Activated CD4-positive, alpha-beta T cell treated with anti-CD3 and anti-CD28 coated beads for 36 hours (primary cell): ENCODE results near the gene NCAM1. TPM values are rescaled to one million over a fixed set of nuclear protein-coding genes. Genes with fewer than 3 reads are reported as not detected.

Source experiments
- ATAC-seq: fragments of 200-7000 bp; cut with Tn5 transposase; one replicate; pipeline ENCODE4 v1.10.0; 2021; ENCODE audit warnings: mild to moderate bottlenecking, moderate library complexity
- CTCF ChIA-PET: fragments of 350-600 bp; sonication (Branson Sonifier 250); formaldehyde crosslinking; loops from one replicate; lab custom pipeline; 2021; ENCODE audit warnings: antibody characterized with exemption; lab: Charles Lee
- POLR2A ChIA-PET: fragments of 350-600 bp; sonication (Branson Sonifier 250); formaldehyde crosslinking; loops from one replicate; lab custom pipeline; 2021; ENCODE audit warnings: antibody characterized with exemption, inconsistent platforms; lab: Charles Lee
- DNase-seq: peaks from one replicate; pipeline ENCODE4 v3.0.0-alpha.2; 2020
- H3K27ac Mint-ChIP-seq: one replicate; pipeline ENCODE4 v1.8.0; 2021; ENCODE audit warnings: mixed read lengths
- H3K27me3 Mint-ChIP-seq: one replicate; pipeline ENCODE4 v1.8.0; 2021; ENCODE audit warnings: mixed read lengths
- H3K36me3 Mint-ChIP-seq: one replicate; pipeline ENCODE4 v1.8.0; 2021; ENCODE audit warnings: low read depth, mixed read lengths
- H3K4me1 Mint-ChIP-seq: one replicate; pipeline ENCODE4 v1.8.0; 2021; ENCODE audit warnings: mixed read lengths
- H3K4me3 Mint-ChIP-seq: one replicate; pipeline ENCODE4 v1.8.0; 2021; ENCODE audit warnings: mild to moderate bottlenecking, moderate library complexity, mixed read lengths
- H3K9me3 Mint-ChIP-seq: one replicate; pipeline ENCODE4 v1.8.0; 2021; ENCODE audit warnings: low read depth, mixed read lengths
- intact Hi-C, 2 experiments: fragments of 100-400 bp; cut with DNase I in 1 of 2; cut with micrococcal nuclease in 1 of 2; formaldehyde crosslinking; loops; one replicate each; pipeline versions ENCODE4 v1.14.2 to v1.15.1; 2022 to 2024; cut with DNase I, micrococcal nuclease
- total RNA-seq, 2 experiments: library from RNA; stranded (reverse); gene quantifications; one replicate each; pipeline ENCODE4 v1.2.3, GENCODE V29; 2021

The NCAM1 gene
- total RNA-seq, 2 experiments from 2014 or later: 0.09 to 0.14 TPM

- DNase-seq (no peak), ATAC-seq (no peak)
- ChIA-PET POLR2A (no interaction called here), CTCF (no interaction called here)
- no peak overlapping the region for H3K4me3 Mint-ChIP-seq
- no peaks in the 10 kb centered on the region for H3K9me3 Mint-ChIP-seq
- H3K27ac Mint-ChIP-seq: no peak overlapping the region
- intact Hi-C loops: loop anchor here in 1 of 2 experiments (10.0 kb wide), 1 partner anchor 165 kb away; no protein-coding TSS in a partner anchor
- no peaks in the 10 kb centered on the region for H3K4me1 Mint-ChIP-seq
- peaks cover 4% of the 10 kb centered on the region for H3K27me3 Mint-ChIP-seq
- no peaks in the 10 kb centered on the region for H3K36me3 Mint-ChIP-seq
Measured at GRCh38 chr11:113119966-113120736, 158.9 kb downstream of the NCAM1 start.

- Mint-ChIP-seq H3K4me1 (no peaks in the 10 kb centered on the region), H3K27ac (no peak overlapping the region), H3K9me3 (no peaks in the 10 kb centered on the region), H3K27me3 (peaks cover 4% of the 10 kb centered on the region), H3K36me3 (no peaks in the 10 kb centered on the region), H3K4me3 (no peak overlapping the region)
- ChIA-PET CTCF (no interaction called here), POLR2A (no interaction called here)
- ATAC-seq (no peak), DNase-seq (no peak)
- intact Hi-C loops: no loop called here
Measured at GRCh38 chr11:113121746-113122145, 160.5 kb downstream of the NCAM1 start.

- ATAC-seq: no peak
- intact Hi-C loops: no loop called here
- Mint-ChIP-seq H3K9me3 (no peaks in the 10 kb centered on the region), H3K27ac (no peak overlapping the region), H3K36me3 (no peaks in the 10 kb centered on the region), H3K4me3 (no peak overlapping the region), H3K27me3 (peaks cover 2% of the 10 kb centered on the region), H3K4me1 (no peaks in the 10 kb centered on the region)
- POLR2A ChIA-PET: no interaction called here
- CTCF ChIA-PET: interaction anchor here (0.6 to 1.2 kb wide), 2 partner anchors 9 to 824 kb away, joined by 3 to 5 read pairs; no protein-coding TSS in a partner anchor
- no peak for DNase-seq
Measured at GRCh38 chr11:113124006-113124405, 162.8 kb downstream of the NCAM1 start.

DNA sequence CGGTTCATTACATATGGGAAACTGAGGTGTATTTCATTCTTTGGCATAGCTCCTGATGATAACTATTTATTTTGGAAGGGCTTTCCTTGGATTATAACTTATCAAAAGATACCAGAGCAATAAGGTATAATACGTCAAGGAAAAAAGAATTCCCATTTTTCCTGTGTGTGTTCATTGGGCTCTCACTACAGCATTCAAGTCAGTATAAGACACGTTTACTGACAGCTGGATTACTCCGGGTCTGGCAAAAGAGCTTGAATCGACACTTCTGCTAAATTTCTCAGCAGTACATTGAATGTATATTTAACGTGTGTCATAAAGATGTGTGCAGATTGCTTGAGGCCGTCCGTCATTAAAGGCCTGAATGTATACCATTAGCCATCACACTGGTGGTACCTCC is 163.4 kb downstream of the NCAM1 start:
- Mint-ChIP-seq H3K9me3 (no peaks in the 10 kb centered on the region), H3K36me3 (no peaks in the 10 kb centered on the region), H3K4me3 (no peak overlapping the region), H3K4me1 (no peaks in the 10 kb centered on the region), H3K27ac (no peak overlapping the region), H3K27me3 (peaks cover 2% of the 10 kb centered on the region)
- ATAC-seq (no peak), DNase-seq (no peak)
- ChIA-PET POLR2A (no interaction called here), CTCF (interaction anchor here (0.6 to 1.2 kb wide), 2 partner anchors 10 to 825 kb away, joined by 3 to 5 read pairs; no protein-coding TSS in a partner anchor)
- intact Hi-C loops: no loop called here

GRCh38 chr11:113129261-113129992 is 168.2 kb downstream of the NCAM1 start:
- ChIA-PET CTCF (interaction anchor here (0.6 kb wide), 1 partner anchor 542 kb away, joined by 3 read pairs; no protein-coding TSS in a partner anchor), POLR2A (no interaction called here)
- H3K36me3 Mint-ChIP-seq: no peaks in the 10 kb centered on the region
- no peaks in the 10 kb centered on the region for H3K4me1 Mint-ChIP-seq
- H3K27ac Mint-ChIP-seq: no peak overlapping the region
- no peaks in the 10 kb centered on the region for H3K9me3 Mint-ChIP-seq
- ATAC-seq: no peak
- intact Hi-C loops: no loop called here
- DNase-seq: no peak
- H3K4me3 Mint-ChIP-seq: no peak overlapping the region
- H3K27me3 Mint-ChIP-seq: peaks cover 7% of the 10 kb centered on the region

- intact Hi-C loops: no loop called here
- no peaks in the 10 kb centered on the region for H3K4me1 Mint-ChIP-seq
- no peak overlapping the region for H3K27ac Mint-ChIP-seq
- ATAC-seq (no peak), DNase-seq (no peak)
- H3K9me3 Mint-ChIP-seq: no peaks in the 10 kb centered on the region
- no peak overlapping the region for H3K4me3 Mint-ChIP-seq
- ChIA-PET POLR2A (interaction anchor here (0.5 kb wide), 1 partner anchor 140 kb away, joined by 6 read pairs; no protein-coding TSS in a partner anchor), CTCF (interaction anchor here (0.6 to 0.9 kb wide), 3 partner anchors 49 to 1691 kb away, joined by 3 to 4 read pairs (median 3); no protein-coding TSS in a partner anchor)
- no peaks in the 10 kb centered on the region for H3K36me3 Mint-ChIP-seq
- peaks cover 15% of the 10 kb centered on the region for H3K27me3 Mint-ChIP-seq
Measured at GRCh38 chr11:113131036-113131775, 170.0 kb downstream of the NCAM1 start.

GRCh38 chr11:113133071-113133470 is 171.9 kb downstream of the NCAM1 start:
- ChIA-PET CTCF (no interaction called here), POLR2A (no interaction called here)
- no peak overlapping the region for H3K4me3 Mint-ChIP-seq
- no peaks in the 10 kb centered on the region for H3K9me3 Mint-ChIP-seq
- no peaks in the 10 kb centered on the region for H3K4me1 Mint-ChIP-seq
- peaks cover 25% of the 10 kb centered on the region for H3K27me3 Mint-ChIP-seq
- no peaks in the 10 kb centered on the region for H3K36me3 Mint-ChIP-seq
- no peak for DNase-seq
- intact Hi-C loops: no loop called here
- H3K27ac Mint-ChIP-seq: no peak overlapping the region
- ATAC-seq: no peak

GRCh38 chr11:113134626-113135025 is 173.4 kb downstream of the NCAM1 start:
- H3K27me3 Mint-ChIP-seq: peaks cover 31% of the 10 kb centered on the region
- H3K27ac Mint-ChIP-seq: no peak overlapping the region
- ChIA-PET POLR2A (no interaction called here), CTCF (no interaction called here)
- H3K4me3 Mint-ChIP-seq: no peak overlapping the region
- H3K36me3 Mint-ChIP-seq: no peaks in the 10 kb centered on the region
- H3K9me3 Mint-ChIP-seq: no peaks in the 10 kb centered on the region
- H3K4me1 Mint-ChIP-seq: no peaks in the 10 kb centered on the region
- intact Hi-C loops: no loop called here
- DNase-seq (no peak), ATAC-seq (no peak)

DNA sequence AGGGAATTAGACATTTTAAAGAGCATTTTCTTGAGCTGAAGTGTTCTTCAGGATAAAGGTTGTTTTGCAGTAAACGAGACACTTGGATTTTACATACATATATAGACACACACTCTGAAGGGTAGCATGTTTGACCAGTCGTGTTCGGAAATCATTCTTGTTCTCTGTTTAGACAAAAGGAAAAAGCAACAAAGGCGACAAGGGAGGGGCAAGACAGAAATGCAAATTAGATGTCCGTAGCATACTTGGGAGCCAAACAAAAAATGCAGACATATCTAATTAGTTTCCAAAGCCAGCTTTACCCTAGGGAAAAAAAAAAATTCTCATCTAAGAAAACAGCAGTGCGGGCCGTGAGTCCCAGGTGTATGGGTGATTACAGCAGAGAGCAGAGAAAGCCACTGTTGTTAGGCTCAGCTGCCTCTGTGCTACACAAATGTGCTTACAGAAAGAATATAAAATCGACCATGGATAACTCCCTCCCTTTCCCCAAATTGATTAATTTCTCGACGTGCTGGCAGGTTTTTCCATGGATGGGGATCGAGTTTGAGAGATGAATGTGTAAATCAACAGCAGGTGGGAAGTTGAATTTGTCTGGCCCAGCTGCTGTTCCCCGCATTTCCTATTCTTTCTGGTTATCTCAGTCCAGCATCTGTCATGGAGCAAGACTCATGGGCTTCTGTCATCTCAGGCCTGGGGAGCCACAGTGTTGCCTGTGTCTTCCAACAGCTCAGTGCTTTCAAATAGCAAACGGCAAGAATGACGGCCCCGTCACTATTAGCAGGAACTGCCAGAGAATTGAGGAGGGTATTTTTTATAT is 176.7 kb downstream of the NCAM1 start:
- CTCF ChIA-PET: interaction anchor here (0.7 kb wide), 1 partner anchor 35 kb away, joined by 4 read pairs; no protein-coding TSS in a partner anchor
- no peak overlapping the region for H3K27ac Mint-ChIP-seq

GRCh38 chr11:113138731-113139130 is 177.5 kb downstream of the NCAM1 start:
- intact Hi-C loops: no loop called here
- no peaks in the 10 kb centered on the region for H3K36me3 Mint-ChIP-seq
- H3K4me1 Mint-ChIP-seq: no peaks in the 10 kb centered on the region
- peaks cover 40% of the 10 kb centered on the region for H3K27me3 Mint-ChIP-seq
- ChIA-PET POLR2A (no interaction called here), CTCF (no interaction called here)
- H3K9me3 Mint-ChIP-seq: no peaks in the 10 kb centered on the region
- DNase-seq (no peak), ATAC-seq (no peak)
- no peak overlapping the region for H3K27ac Mint-ChIP-seq
- H3K4me3 Mint-ChIP-seq: no peak overlapping the region

More for the DNA sequence above, 176.7 kb downstream of the NCAM1 start:
- ATAC-seq (no peak), DNase-seq (no peak)
- no peaks in the 10 kb centered on the region for H3K4me1 Mint-ChIP-seq
- no peak overlapping the region for H3K4me3 Mint-ChIP-seq
- intact Hi-C loops: no loop called here
- H3K27me3 Mint-ChIP-seq: peaks cover 38% of the 10 kb centered on the region
- H3K9me3 Mint-ChIP-seq: no peaks in the 10 kb centered on the region
- H3K36me3 Mint-ChIP-seq: no peaks in the 10 kb centered on the region
- POLR2A ChIA-PET: no interaction called here
